C4-2B (cell line): ENCODE measurements around the gene RXRA.

Experiments used
- H3K27ac ChIP-seq: fragments of 450-650 bp; 2 replicates; pipeline ENCODE4 v1.5.1; 2017
- ZFX ChIP-seq: fragments of 450-650 bp; IDR thresholded peaks from 2 replicates; pipeline ENCODE4 v1.6.1; 2017
- TF ChIP-seq, protein P1 (sequence below): fragments of 450-650 bp; conservative IDR thresholded peaks from 2 replicates; pipeline ENCODE4 v1.5.1; 2017; ENCODE audit warnings: mild to moderate bottlenecking

Gene RXRA

DNA sequence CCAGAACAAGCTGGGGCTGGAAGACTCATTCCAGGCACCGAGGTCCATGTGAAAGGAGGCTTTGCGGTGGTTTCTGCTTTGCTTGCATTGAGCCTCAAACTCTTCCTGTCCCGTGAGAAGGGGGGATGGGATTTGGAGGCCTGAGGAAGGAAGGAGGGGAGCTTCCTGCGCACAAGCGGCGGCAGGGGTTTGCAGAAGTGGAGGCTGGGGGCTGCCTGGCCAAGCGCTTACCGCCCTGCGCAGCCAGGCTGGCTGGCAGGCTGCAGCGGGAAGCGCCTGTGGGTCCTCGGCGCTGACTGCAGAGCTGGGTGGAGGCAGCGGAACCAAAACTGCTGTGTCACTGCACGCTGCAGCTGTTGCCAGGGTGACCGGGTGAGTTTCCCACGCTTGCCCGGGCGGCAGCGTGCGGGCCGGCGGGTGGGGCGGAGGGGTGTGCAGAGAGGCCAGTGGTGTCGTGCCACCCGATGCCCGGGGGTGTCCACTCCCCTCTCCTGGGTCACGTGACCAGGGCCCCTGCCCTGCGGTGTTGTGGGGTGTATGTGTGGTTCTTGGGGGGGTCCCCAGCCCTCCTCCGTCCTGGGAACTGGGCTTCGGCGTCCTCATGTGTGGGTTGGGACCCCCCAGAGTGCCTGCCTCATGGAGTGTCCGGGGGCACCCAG, 81.0 kb downstream of the RXRA start:
- peak overlapping the region; percentile 89 for H3K27ac ChIP-seq
- no peak for TF ChIP-seq ZFX
- TF ChIP-seq, protein P1, sequence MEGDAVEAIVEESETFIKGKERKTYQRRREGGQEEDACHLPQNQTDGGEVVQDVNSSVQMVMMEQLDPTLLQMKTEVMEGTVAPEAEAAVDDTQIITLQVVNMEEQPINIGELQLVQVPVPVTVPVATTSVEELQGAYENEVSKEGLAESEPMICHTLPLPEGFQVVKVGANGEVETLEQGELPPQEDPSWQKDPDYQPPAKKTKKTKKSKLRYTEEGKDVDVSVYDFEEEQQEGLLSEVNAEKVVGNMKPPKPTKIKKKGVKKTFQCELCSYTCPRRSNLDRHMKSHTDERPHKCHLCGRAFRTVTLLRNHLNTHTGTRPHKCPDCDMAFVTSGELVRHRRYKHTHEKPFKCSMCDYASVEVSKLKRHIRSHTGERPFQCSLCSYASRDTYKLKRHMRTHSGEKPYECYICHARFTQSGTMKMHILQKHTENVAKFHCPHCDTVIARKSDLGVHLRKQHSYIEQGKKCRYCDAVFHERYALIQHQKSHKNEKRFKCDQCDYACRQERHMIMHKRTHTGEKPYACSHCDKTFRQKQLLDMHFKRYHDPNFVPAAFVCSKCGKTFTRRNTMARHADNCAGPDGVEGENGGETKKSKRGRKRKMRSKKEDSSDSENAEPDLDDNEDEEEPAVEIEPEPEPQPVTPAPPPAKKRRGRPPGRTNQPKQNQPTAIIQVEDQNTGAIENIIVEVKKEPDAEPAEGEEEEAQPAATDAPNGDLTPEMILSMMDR: no peak

DNA sequence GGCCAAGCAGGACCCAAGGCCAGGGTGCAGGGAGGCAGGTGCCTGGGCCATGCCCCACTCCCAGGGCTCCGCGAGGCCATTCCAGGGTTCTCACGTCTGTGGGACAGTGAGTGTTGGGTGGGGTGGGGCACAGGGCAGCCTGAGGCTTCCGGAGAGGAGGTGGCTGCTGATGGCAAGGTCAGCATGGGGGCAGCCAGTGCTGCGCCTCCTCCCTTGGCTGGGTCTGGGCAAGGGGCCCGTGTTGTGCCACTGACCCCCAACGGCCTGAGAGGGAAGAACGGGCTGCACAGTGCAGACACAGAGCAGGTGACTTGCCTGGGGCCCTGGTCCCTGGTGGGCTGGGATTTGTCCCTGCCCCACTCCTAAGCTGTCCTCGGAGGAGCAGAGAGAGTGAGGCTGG, 82.1 kb downstream of the RXRA start:
- H3K27ac ChIP-seq: peak overlapping the region; percentile 89

DNA sequence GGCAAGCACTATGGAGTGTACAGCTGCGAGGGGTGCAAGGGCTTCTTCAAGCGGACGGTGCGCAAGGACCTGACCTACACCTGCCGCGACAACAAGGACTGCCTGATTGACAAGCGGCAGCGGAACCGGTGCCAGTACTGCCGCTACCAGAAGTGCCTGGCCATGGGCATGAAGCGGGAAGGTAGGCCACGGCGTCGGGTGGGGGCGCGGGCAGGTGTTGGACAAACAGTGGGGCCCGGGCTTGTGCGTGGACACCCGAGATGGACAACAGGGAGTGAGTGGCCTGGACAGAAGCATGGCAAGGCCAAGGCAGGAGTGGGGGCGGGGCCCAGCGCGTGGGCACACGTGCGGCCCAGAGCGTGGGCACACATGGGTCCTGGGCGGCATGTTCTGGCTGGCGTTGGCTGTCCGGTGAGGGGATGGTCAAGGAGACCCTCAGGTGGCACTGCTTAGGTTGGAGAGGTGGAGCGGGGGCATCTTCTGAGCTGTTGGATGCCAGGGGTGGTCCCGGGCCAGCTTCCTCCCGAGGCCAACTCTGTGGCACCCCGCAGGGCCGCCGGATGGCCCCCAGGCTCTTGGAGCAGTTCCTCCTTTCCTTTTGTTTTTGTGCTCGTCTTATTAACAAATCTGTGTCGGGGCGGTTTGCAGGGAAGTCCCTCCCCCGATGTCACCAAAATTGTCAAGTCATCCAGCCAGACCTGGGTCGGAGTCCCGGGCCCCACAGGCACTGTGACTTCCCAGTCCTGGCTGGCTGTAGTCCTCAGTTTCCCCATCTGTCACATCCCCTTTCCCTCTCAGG, 82.9 kb downstream of the RXRA start:
- peak overlapping the region; percentile 89 for H3K27ac ChIP-seq
- TF ChIP-seq, protein P1: no peak
- TF ChIP-seq ZFX: no peak

More for the DNA sequence above, 82.1 kb downstream of the RXRA start:
- TF ChIP-seq ZFX: no peak
- TF ChIP-seq, protein P1: no peak

DNA sequence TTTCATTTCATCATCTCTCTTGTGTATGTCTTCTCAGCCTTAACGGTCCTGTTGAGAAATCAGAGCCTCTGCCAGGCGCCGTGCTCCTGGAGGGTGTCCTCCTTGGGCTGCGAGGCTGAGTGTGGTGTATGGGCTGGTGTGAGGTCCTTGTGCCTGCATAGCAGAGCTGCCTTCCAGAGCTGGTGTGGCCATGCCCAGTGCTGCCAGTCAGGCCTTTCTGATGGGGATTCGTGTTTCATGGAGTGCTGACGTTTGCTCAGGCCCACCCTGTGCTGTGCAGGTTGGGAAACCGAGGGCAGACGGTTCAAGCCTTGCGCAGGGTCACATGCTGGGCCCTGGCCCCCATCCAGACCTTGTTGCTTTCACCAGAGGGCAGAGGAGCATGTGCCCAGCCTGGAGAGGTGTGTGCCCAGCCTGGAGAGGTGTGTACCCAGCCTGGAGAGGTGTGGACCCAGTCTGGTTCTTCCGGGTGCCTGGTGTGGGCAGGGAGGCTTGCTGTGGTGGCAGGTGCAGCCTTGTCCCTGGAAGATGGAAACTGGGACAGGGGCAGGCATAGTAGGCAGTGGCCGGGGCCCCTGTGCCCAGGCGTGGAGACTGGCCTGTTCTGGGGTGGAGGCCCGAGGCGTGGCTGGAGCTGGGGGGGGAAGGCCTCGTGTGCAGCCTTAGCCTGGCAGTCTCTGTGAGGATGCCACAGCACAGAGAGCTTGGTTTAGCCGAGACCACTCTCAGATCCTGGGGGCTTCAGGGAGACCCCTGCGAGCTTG, 84.0 kb downstream of the RXRA start:
- TF ChIP-seq, protein P1: no peak
- no peak for TF ChIP-seq ZFX
- peak overlapping the region; percentile 89 for H3K27ac ChIP-seq

DNA sequence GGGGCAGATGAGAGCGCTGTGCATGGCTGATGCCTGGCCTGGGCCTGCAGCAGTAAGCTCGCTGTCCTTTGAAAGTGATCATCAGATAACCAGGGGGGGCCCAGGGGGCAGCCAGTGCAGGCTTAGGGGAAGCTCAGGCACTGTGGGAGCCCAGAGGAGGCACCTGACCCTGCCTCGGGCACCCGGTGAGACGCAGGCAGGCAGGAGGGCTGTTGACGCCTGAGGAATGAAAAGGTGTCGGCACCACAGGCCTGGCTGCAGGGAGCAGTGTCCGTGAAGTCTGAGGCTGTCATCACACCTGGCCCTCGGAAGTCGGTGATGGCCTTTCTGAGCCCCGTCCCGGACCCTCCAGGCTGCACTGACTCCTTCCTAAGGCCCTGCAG, 84.6 kb downstream of the RXRA start:
- TF ChIP-seq, protein P1: no peak
- TF ChIP-seq ZFX: no peak
- peak overlapping the region; percentile 89; the same call in 1 of the 2 replicates for H3K27ac ChIP-seq

DNA sequence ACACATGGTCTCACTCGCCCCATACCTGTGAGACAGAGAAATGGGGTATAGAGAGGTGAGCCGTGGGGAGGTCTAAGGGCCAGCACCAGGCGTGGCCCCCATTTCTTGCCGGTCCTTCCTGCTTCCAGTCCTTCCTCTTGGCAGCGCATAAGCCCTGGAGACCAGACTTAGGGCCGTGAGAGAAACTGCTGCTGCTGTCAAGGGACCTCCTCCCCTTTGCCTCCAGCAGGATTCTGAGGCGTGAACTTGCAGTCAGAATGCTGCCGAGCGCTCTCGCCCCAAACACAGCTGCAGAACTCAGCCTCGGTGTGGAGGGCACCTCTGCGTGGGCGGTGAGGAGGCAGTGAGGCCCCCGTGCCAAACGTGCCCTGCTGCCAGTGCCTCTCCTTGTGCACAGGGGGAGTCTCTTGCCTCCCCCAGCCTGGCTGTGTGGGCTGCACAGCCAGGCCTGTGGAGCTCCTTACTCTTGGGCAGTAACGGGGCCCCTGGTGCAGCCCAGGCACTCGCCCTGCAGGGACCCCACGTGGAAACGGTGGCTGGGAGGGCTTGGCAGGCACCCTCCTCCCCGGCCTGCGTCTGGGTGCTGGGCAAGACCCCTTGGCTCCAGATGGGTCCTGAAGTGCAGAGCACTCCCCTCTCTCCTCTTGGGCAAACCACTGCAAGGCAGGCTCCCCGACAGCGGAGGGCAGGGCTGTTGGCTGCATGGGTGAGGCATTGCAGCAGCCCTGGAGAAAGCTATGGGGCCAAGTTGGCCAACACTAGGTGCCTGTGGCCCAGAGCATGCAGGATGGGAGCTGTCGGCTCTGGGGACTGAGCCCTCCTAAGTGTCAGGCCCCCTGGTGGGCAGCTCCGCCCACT, 85.4 kb downstream of the RXRA start:
- TF ChIP-seq, protein P1: no peak
- no peak for TF ChIP-seq ZFX
- H3K27ac ChIP-seq: no peak overlapping the region
